ENCODE results near the gene SLC38A1. TPM values are rescaled to one million over a fixed set of nuclear protein-coding genes. Genes with fewer than 3 reads are reported as not detected.

The SLC38A1 gene
- total and polyA plus RNA-seq, 12 donors, result 32.0 to 221 (median 140) TPM

DNA sequence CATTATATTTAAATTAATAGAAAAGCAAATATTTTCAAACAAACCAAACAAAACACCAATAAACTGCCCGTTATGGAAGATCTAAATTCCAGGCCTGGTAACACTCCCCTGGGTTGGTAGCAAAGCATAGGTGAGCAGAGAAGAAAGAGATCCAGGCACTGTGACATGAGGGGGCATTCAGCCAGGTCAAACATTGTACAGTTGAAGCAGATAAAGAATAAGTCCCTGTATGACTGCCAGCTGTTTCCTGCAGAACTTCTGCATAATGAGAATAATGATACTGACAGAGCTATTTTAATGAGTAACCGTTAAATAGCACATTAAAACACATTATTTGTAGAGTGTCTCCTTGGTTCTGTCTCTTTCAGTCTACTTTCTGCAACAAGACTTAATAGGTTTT lies 35.4 kb downstream of the SLC38A1 start:
- H3K4me3 ChIP-seq, result no peak overlapping the region
- TF ChIP-seq, protein P1, sequence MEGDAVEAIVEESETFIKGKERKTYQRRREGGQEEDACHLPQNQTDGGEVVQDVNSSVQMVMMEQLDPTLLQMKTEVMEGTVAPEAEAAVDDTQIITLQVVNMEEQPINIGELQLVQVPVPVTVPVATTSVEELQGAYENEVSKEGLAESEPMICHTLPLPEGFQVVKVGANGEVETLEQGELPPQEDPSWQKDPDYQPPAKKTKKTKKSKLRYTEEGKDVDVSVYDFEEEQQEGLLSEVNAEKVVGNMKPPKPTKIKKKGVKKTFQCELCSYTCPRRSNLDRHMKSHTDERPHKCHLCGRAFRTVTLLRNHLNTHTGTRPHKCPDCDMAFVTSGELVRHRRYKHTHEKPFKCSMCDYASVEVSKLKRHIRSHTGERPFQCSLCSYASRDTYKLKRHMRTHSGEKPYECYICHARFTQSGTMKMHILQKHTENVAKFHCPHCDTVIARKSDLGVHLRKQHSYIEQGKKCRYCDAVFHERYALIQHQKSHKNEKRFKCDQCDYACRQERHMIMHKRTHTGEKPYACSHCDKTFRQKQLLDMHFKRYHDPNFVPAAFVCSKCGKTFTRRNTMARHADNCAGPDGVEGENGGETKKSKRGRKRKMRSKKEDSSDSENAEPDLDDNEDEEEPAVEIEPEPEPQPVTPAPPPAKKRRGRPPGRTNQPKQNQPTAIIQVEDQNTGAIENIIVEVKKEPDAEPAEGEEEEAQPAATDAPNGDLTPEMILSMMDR (IDR thresholded peaks at IDR 0.05), result no peak
- DNase-seq, result no peak
- peaks cover 0 to 6% (median 0%) of the 10 kb centered on the region in 9 donors for H3K36me3 ChIP-seq
- intact Hi-C loops (cut with DNase I), result no loop called here
- no peaks in the 10 kb centered on the region for H3K27me3 ChIP-seq
- peaks cover 0 to 18% (median 8%) of the 10 kb centered on the region in 9 donors for H3K4me1 ChIP-seq
- peak in 2 of 8 donors; percentile 63 to 69 for ATAC-seq
- H3K9me3 ChIP-seq, result no peaks in the 10 kb centered on the region
- WGBS, 2 donors, result 31 to 37% methylated on average over 2 of the region's 2 CpGs
- no peak overlapping the region for H3K27ac ChIP-seq

DNA sequence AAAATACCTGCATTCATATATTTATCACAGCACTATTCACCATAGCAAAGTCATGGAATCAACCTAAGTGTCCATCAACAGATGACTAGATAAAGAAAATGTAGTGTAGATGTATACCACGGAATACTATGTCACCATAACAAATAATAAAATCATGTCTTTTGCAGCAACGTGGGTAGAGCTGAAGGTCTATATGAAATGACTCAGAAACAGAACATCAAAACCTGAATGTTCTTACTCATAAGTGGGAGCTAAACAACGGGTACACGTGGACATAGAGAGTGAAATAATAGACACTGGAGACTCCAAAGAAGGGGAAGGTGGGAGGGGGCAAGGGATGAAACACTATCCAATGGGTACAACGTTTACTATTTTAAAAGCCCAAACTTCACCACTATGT lies 37.9 kb downstream of the SLC38A1 start:
- Histone ChIP-seq H3K36me3 (peaks cover 0 to 8% (median 0%) of the 10 kb centered on the region in 9 donors), H3K27me3 (no peaks in the 10 kb centered on the region), H3K9me3 (no peaks in the 10 kb centered on the region), H3K27ac (no peak overlapping the region), H3K4me3 (no peak overlapping the region), H3K4me1 (peaks cover 0 to 31% (median 15%) of the 10 kb centered on the region in 9 donors)
- 87 to 92% methylated on average over 5 of the region's 5 CpGs for WGBS, 2 donors
- no peak for DNase-seq
- ATAC-seq, result no peak
- TF ChIP-seq, protein P1 (IDR thresholded peaks at IDR 0.05), result no peak
- intact Hi-C loops (cut with DNase I), result no loop called here

DNA sequence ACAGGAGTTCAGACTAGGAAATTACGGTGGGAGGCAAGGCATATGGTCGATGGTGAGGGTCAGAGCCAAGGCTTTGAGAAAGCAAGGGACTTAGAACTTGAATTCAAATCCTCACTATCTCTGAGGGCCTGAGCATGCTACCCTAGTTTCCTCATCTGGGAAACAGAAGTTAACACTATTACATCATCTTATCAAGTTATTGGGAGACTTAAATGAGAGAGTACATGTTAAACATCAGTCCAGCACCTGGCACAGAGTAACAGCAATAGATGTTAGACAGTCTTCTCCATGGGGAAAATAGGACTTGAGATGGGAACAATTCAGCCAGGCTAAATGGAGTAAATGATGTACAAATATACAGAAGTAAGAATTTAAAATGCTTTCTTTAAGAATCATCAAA lies 38.5 kb downstream of the SLC38A1 start:
- 81 to 82% methylated on average over 2 of the region's 2 CpGs for WGBS, 2 donors
- no peak overlapping the region for H3K27ac ChIP-seq
- TF ChIP-seq, protein P1 (IDR thresholded peaks at IDR 0.05), result no peak
- intact Hi-C loops (cut with DNase I), result no loop called here
- ATAC-seq (no peak), DNase-seq (no peak)
- H3K36me3 ChIP-seq, result peaks cover 0 to 8% (median 0%) of the 10 kb centered on the region in 9 donors
- peaks cover 0 to 28% (median 15%) of the 10 kb centered on the region in 9 donors for H3K4me1 ChIP-seq
- no peaks in the 10 kb centered on the region for H3K27me3 ChIP-seq
- no peaks in the 10 kb centered on the region for H3K9me3 ChIP-seq
- no peak overlapping the region for H3K4me3 ChIP-seq

DNA sequence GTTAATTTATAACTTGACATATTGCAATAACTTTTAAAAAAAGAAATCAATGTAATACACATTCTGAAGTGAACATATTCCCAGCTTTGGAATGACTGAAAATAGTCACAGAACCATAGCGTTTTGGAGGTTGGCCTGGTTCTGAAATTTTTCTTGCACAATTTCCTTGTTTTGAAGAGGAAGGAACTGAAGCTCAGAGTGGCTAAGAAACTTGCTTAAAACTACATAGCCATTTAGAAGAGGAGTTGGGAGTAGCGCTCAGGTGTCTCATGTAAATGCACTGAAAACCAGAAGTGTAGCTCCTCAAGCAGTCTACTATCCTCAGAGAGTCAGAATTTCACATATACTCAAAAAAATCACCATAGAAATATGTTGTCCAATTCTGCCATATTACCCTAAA lies 41.2 kb downstream of the SLC38A1 start:
- Histone ChIP-seq H3K9me3 (no peaks in the 10 kb centered on the region), H3K36me3 (peaks cover 0 to 8% (median 0%) of the 10 kb centered on the region in 9 donors), H3K27me3 (no peaks in the 10 kb centered on the region), H3K4me1 (peaks cover 0 to 40% (median 9%) of the 10 kb centered on the region in 9 donors), H3K4me3 (no peak overlapping the region), H3K27ac (no peak overlapping the region)
- WGBS, 2 donors, result 70 to 71% methylated on average over 2 of the region's 2 CpGs
- DNase-seq (no peak), ATAC-seq (no peak)
- intact Hi-C loops (cut with DNase I), result no loop called here
- TF ChIP-seq, protein P1 (IDR thresholded peaks at IDR 0.05), result no peak
